HCT116 (cell line): ENCODE data around the gene HOXD10.

ENCODE experiments used
- CTCF ChIP-seq, 3 experiments: fragments of 200-600 bp in 1 of 3; sonication (generic) in 1 of 3; IDR thresholded peaks in 2 of 3; conservative IDR thresholded peaks in 1 of 3; 2 replicates each; pipeline ENCODE4 v1.5.1; 2012 to 2017; ENCODE audit warnings: low read depth in 2 of 3, low read length in 2 of 3, antibody characterized with exemption in 1 of 3, borderline replicate concordance in 1 of 3, control low read depth in 1 of 3, mild to moderate bottlenecking in 1 of 3, mixed read lengths in 1 of 3, mixed run types in 1 of 3, moderate library complexity in 1 of 3; ENCODE audit not compliant: insufficient read depth in 1 of 3
- POLR2AphosphoS5 ChIP-seq: IDR thresholded peaks from 2 replicates; pipeline ENCODE4 v1.6.1; 2011; ENCODE audit warnings: mild to moderate bottlenecking, low read depth, low read length, moderate library complexity

GRCh38 chr2:176138526-176138922 is 21.9 kb downstream of the HOXD10 start:
- no peak for TF ChIP-seq POLR2AphosphoS5
- TF ChIP-seq CTCF (IDR thresholded peaks at IDR 0.05 in 2 of 3, conservative IDR thresholded peaks at IDR 0.05 in 1 of 3; ENCODE audit: borderline replicate concordance in 1 of 3, insufficient read depth in 1 of 3, low read depth in 2 of 3, low read length in 2 of 3): no peak
